ENCODE data around the gene GIGYF2. TPM values are rescaled to one million over a fixed set of nuclear protein-coding genes. Genes with fewer than 3 reads are reported as not detected.

The GIGYF2 gene
- total RNA-seq, 4 donors from 2014 or later = 69.0 to 208 (median 80.4) TPM

DNA sequence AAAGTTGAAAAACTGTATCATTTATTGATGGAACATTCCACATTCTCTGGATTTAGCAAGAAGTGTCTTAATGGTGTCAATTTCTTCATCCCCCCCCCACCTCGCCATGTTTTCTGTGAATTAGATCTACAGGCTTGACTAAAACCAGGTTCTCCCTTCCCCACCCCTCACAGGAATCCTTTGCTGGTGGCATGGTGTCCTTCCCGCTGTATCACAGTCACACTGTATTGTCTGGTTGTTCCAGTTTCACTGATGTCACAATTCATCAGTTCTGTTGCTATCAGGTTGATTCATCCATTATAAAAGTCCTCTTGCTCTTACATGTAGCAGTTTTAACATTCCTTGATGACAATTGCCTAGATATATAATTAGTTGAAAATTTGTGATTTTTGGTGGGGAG lies 166.9 kb downstream of the GIGYF2 start:
- no peak overlapping the region for H3K27ac ChIP-seq
- 91% methylated on average over 2 of the region's 2 CpGs for WGBS
- no peak overlapping the region for H3K4me3 ChIP-seq
- H3K9me3 ChIP-seq = no peaks in the 10 kb centered on the region
- DNase-seq (ENCODE audit: low spot score in 2 of 2) = peak in 1 of 2 donors; percentile 20
- peaks cover 26% of the 10 kb centered on the region for H3K36me3 ChIP-seq
- H3K27me3 ChIP-seq = no peaks in the 10 kb centered on the region
- H3K4me1 ChIP-seq = no peaks in the 10 kb centered on the region
- TF ChIP-seq POLR2AphosphoS5 (IDR thresholded peaks at IDR 0.05) = no peak
- TF ChIP-seq EP300 (IDR thresholded peaks at IDR 0.05) = no peak
- TF ChIP-seq POLR2A (IDR thresholded peaks at IDR 0.05) = no peak

DNA sequence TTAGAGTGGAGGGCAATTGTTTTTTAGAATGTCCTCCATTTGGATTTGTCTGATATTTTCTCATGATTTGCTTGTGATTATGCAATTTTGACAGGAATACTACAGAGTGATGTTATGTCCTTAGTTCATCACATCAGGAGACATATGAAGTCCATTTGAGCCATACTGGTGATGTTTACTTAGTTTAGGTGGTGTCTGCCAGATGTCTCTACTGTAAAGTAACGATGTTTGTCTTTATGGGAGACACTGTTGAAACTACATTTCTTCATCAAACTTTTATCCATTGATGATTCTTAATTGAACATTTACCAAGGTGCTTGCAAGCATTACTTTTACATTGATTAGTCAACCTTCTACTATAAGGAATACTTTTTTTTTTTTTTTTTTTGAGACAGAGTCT lies 168.0 kb downstream of the GIGYF2 start:
- H3K27ac ChIP-seq = no peak overlapping the region
- H3K4me1 ChIP-seq = no peaks in the 10 kb centered on the region
- no peaks in the 10 kb centered on the region for H3K27me3 ChIP-seq
- H3K9me3 ChIP-seq = no peaks in the 10 kb centered on the region
- DNase-seq (ENCODE audit: low spot score in 2 of 2) = no peak
- TF ChIP-seq POLR2A (IDR thresholded peaks at IDR 0.05) (no peak), POLR2AphosphoS5 (IDR thresholded peaks at IDR 0.05) (no peak), EP300 (IDR thresholded peaks at IDR 0.05) (no peak)
- TF ChIP-seq, protein P1, sequence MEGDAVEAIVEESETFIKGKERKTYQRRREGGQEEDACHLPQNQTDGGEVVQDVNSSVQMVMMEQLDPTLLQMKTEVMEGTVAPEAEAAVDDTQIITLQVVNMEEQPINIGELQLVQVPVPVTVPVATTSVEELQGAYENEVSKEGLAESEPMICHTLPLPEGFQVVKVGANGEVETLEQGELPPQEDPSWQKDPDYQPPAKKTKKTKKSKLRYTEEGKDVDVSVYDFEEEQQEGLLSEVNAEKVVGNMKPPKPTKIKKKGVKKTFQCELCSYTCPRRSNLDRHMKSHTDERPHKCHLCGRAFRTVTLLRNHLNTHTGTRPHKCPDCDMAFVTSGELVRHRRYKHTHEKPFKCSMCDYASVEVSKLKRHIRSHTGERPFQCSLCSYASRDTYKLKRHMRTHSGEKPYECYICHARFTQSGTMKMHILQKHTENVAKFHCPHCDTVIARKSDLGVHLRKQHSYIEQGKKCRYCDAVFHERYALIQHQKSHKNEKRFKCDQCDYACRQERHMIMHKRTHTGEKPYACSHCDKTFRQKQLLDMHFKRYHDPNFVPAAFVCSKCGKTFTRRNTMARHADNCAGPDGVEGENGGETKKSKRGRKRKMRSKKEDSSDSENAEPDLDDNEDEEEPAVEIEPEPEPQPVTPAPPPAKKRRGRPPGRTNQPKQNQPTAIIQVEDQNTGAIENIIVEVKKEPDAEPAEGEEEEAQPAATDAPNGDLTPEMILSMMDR (IDR thresholded peaks at IDR 0.05) = no peak
- H3K36me3 ChIP-seq = peaks cover 16% of the 10 kb centered on the region
- WGBS = 88% methylated on average over 1 of the region's 1 CpG
- no peak overlapping the region for H3K4me3 ChIP-seq

DNA sequence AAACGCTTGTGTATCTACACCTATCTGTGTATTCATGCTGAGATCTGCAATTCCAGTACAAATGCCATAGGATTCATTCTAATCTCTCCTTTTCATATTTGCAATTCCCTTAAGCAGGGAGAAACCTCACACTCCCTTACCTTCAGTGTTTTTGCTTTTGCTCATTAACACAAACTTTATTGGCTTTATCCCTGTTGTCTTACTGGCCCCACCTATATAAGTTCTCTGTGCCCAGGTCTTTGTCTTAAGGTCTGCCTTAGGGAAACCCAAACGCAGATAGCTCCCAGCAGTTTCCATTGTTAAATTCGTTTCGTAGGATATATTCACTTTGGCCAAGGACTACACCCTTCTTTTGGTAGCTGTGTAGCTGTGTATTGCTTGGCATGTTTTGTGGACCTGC lies 169.0 kb downstream of the GIGYF2 start:
- Histone ChIP-seq H3K9me3 (no peaks in the 10 kb centered on the region), H3K36me3 (peaks cover 8% of the 10 kb centered on the region), H3K4me1 (no peaks in the 10 kb centered on the region), H3K27ac (no peak overlapping the region), H3K4me3 (no peak overlapping the region), H3K27me3 (no peaks in the 10 kb centered on the region)
- TF ChIP-seq, protein P1 (IDR thresholded peaks at IDR 0.05) = no peak
- TF ChIP-seq POLR2AphosphoS5 (IDR thresholded peaks at IDR 0.05) = no peak
- TF ChIP-seq POLR2A (IDR thresholded peaks at IDR 0.05) = no peak
- no peak for TF ChIP-seq EP300 (IDR thresholded peaks at IDR 0.05)
- 72% methylated on average over 4 of the region's 4 CpGs for WGBS
- no peak for DNase-seq (ENCODE audit: low spot score in 2 of 2)

DNA sequence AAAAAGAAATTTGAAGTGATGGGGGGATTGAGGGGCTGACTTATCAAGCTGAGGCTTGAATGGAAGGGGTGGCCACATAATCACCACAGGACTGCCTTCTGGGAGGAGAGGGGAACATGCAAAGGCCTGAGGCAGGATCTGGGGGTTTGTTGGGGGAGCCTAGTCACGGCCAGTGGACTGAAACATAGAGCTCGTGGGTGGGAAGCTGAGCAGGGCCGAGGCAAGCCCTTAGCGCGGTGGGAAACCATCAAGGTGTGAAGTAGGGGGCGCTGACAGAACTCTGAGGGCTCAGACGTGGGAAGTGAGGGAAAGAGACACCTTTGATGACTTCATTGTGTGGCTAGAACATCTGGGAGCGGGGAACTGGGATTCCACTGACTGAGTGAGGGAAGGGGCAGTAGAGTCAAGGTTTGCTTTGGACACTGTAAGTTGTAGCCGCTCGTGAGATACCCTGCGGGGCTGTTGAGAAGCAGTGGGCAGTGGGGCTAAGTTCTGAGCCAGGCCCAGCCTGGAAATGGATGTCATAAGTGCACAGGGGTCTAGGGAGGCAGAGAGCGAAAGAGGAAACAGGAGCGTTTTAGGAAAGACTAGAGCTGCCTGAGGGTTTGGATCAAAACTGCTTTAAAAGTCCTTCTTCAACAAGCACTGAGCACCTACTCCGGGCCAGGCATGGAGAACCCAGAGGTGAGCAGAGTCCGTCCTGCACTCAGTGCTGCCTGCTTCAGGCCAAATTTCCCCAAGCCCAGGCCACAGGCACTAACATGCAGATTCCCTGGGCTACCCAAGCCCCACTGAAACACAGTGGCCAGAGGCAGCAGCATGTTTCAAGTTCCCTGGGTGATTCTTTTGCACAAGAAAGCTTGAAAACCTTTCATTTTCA lies 172.2 kb downstream of the GIGYF2 start:
- H3K4me1 ChIP-seq = peaks cover 5% of the 10 kb centered on the region
- TF ChIP-seq POLR2A (IDR thresholded peaks at IDR 0.05) (no peak), POLR2AphosphoS5 (IDR thresholded peaks at IDR 0.05) (no peak), EP300 (IDR thresholded peaks at IDR 0.05) (no peak)
- TF ChIP-seq, protein P1 (IDR thresholded peaks at IDR 0.05) = no peak
- H3K4me3 ChIP-seq = no peak overlapping the region
- DNase-seq (ENCODE audit: low spot score in 2 of 2) = peak in 1 of 2 donors; percentile 72
- H3K9me3 ChIP-seq = no peaks in the 10 kb centered on the region
- no peak overlapping the region for H3K27ac ChIP-seq
- no peaks in the 10 kb centered on the region for H3K36me3 ChIP-seq
- WGBS = 74% methylated on average over 15 of the region's 15 CpGs
- no peaks in the 10 kb centered on the region for H3K27me3 ChIP-seq

DNA sequence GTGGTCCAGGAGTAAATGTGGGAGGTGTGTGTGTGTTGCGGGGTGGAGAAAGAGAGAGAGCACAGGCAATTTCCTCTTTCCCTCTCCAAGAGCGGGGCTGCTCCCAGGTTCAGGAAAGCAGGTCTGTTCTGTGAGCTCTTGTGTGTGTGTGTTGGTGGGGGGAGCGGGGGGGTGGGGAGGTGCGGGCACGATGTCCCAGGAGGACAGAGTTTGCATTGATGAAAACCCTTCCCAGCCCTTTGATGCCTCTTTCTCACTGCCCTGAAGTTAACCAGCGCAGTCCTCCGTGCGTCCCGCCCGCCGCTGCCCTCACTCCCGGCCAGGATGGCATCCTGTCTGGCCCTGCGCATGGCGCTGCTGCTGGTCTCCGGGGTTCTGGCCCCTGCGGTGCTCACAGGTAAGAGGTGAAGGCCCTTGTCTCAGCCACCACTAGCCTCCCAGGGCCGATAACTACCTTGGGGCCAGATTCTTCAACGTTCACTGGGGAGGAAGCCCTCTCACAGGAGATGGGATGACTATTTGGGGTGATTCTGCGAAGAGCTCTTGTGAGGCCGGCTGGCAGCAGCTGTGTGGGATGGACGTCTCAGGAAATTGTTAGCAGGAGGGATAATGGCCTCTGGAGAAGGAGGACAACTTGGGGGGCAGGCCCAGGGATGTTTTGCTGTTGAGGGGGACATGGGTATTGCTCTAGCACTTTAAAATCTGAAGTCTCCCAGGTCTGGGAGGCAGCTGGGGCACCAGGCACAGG lies 173.1 kb downstream of the GIGYF2 start, which contains the start of gene SNORC:
Gene SNORC (plus strand): TSS at position 247 of the 748 bp plus-strand sequence. CDS start 78 bp downstream, at position 325.
- Histone ChIP-seq H3K27ac (no peak within 1 kb of the TSS), H3K27me3 (peaks cover 3% of the 10 kb centered on the region), H3K4me1 (peaks cover 5% of the 10 kb centered on the region), H3K36me3 (no peaks in the 10 kb centered on the region), H3K9me3 (no peaks in the 10 kb centered on the region), H3K4me3 (peak within 1 kb of the TSS; percentile 7)
- peak in 1 of 2 donors; percentile 64 for DNase-seq (ENCODE audit: low spot score in 2 of 2)
- 92% methylated on average over 19 of the region's 21 CpGs for WGBS
- no peak for TF ChIP-seq EP300 (IDR thresholded peaks at IDR 0.05)
- TF ChIP-seq, protein P1 (IDR thresholded peaks at IDR 0.05) = no peak
